HAP-1 (cell line): ENCODE data around the gene GLB1L3.

ENCODE experiments used
- DNase-seq, 2 experiments: peaks; one replicate each; pipeline ENCODE4 v3.0.0-alpha.2; 2016 to 2020; ENCODE audit warnings: low spot score in 2 of 2
- H3K27me3 ChIP-seq: fragments of 250-450 bp; sonication (Bioruptor Pico); 2 replicates; pipeline ENCODE4 v1.5.1; 2020; ENCODE audit warnings: low read depth, mild to moderate bottlenecking, moderate library complexity
- H3K36me3 ChIP-seq: fragments of 250-450 bp; sonication (Bioruptor Pico); replicated peaks from 2 replicates; pipeline ENCODE4 v1.5.1; 2020; ENCODE audit warnings: mild to moderate bottlenecking
- H3K4me1 ChIP-seq: fragments of 250-450 bp; sonication (Bioruptor Pico); 2 replicates; pipeline ENCODE4 v1.5.1; 2020; ENCODE audit warnings: mild to moderate bottlenecking
- H3K4me3 ChIP-seq: fragments of 250-450 bp; sonication (Bioruptor Pico); 2 replicates; pipeline ENCODE4 v1.5.1; 2020; ENCODE audit warnings: mild to moderate bottlenecking, moderate library complexity
- H3K9me3 ChIP-seq: fragments of 250-450 bp; sonication (Bioruptor Pico); 2 replicates; pipeline ENCODE4 v1.5.1; 2020; ENCODE audit warnings: mild to moderate bottlenecking, moderate library complexity
- in situ Hi-C: fragments of 300-500 bp; cut with MboI; formaldehyde crosslinking; loops from 3 replicates; pipeline ENCODE4 v1.14.3; 2020; ENCODE audit warnings: low sequenced_read_pairs, inconsistent platforms, mixed read lengths

GLB1L3 gene

DNA sequence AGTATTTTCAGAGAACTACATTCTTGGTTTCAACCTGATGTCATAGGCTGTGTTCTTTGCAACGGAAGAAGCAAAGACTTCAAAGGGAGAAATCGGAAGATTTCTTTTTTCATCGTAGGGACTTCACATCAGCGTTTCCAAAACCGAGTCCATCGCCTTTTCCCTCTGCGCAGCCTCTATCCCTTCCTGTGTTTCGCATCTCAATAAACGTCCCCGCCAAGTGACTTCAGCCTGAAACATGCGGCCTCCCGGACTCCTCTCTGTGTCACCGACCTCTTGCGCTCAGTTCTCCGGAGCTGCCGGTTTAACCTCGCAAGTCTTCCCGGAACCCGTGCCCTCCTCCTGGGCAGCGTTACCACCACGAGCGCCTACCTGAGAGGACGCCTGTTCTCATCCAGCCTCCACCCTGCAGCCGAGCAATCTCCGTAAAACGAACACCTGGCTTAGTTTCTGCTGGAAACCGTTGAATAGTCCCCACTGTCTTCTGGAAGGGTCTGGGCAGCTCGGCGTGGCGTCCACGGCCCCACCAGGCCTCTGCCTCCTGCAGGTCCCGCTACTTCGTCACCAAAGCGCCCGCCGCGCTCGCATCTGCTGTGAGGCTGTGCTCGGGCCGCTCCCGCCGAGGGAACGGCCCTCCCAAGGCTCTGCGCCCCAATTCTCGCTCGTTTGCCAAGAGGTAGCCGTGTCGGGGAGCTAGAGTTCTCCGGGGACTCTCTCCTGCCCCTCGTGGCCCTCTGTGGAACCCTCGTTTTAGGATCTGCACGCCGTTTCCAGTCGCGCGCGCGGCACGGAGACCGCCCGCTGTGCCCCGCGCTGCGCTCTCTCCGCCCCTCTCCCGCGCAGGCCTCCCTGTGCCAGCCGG lies at the start of gene GLB1L3:
TSS of gene GLB1L3 (plus strand) at position 846 of the 862 bp plus-strand sequence. CDS start 362 bp downstream, outside the sequence.
- H3K4me1 ChIP-seq: peaks cover 22% of the 10 kb centered on the region
- no peaks in the 10 kb centered on the region for H3K27me3 ChIP-seq
- peak within 1 kb of the TSS; percentile 53 for H3K4me3 ChIP-seq
- H3K9me3 ChIP-seq: no peaks in the 10 kb centered on the region
- DNase-seq: peak; percentile 46 to 81
- in situ Hi-C loops: no loop called here
- no peaks in the 10 kb centered on the region for H3K36me3 ChIP-seq

DNA sequence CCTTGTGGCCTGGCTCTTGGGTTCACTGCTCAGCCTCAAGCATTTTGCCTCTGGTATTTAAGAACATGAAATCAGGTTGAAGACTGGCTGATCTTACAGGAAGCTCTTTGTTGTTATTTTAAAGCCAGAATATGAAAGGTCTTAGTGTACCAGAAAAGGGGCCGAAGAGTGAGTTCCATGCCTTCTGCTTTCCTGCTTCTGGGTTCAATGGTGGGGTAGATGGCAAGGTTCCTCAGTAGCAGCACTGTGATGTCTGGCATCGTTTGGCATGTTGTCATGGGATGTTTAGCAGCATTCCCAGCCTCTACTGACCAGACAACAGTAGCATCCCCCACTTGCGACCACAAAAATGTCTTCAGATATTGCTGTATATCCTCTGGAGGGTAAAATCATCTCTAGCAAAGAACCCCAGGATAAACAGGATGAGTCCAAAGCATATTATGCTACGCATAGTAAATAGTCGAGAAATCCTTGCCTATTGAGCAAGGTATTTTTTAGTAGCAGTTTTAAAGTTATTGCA lies 49.3 kb upstream of the GLB1L3 start:
- Histone ChIP-seq H3K4me1 (peaks cover 23% of the 10 kb centered on the region), H3K9me3 (no peaks in the 10 kb centered on the region), H3K4me3 (no peak overlapping the region), H3K36me3 (peaks cover 4% of the 10 kb centered on the region), H3K27me3 (no peaks in the 10 kb centered on the region)
- in situ Hi-C loops: no loop called here
- DNase-seq: no peak

- peaks cover 4% of the 10 kb centered on the region; the same call in 1 of the 2 replicates for H3K36me3 ChIP-seq
- no peaks in the 10 kb centered on the region for H3K27me3 ChIP-seq
- in situ Hi-C loops: no loop called here
- H3K9me3 ChIP-seq: no peaks in the 10 kb centered on the region
- H3K4me3 ChIP-seq: no peak overlapping the region
- DNase-seq: no peak
- H3K4me1 ChIP-seq: peaks cover 10% of the 10 kb centered on the region
These were observed 47.6 kb upstream of the GLB1L3 start for GRCh38 chr11:134228625-134229024.

DNA sequence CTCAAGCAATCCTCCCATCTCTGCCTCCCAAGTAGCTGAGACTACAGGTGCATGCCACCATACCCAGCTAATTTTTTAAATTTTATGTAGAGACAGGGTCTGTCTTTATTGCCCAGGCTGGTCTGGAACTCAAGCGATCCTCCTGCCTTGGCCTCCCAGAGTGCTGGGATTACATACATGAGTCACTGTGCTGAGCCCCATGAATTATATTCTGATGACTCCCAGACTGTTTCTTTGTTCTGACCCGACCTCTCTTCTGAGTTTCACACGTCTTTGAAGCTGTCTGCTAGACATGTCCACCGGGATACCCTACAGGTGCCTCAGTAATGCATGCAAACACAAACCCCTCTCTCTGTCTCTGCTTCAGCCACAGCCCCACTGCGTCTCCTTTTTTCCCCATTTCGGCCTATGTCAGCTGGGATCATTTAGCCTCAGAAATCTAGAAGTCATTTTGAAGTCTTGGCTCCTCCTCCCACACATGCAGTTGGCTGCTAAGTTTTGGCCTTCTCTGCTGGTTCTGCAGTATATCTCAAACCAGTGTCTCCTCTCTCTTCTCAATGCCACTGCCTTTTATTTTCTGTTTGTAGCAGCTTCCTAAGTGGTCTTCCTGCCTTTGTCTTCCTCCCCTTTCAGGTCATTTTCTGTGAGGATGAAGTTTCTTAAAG lies 46.9 kb upstream of the GLB1L3 start:
- H3K27me3 ChIP-seq: no peaks in the 10 kb centered on the region
- H3K4me1 ChIP-seq: peaks cover 10% of the 10 kb centered on the region
- H3K4me3 ChIP-seq: no peak overlapping the region
- no peak for DNase-seq
- peaks cover 4% of the 10 kb centered on the region; the same call in 1 of the 2 replicates for H3K36me3 ChIP-seq
- in situ Hi-C loops: no loop called here
- no peaks in the 10 kb centered on the region for H3K9me3 ChIP-seq

GRCh38 chr11:134230339-134230738 lies 45.8 kb upstream of the GLB1L3 start:
- Histone ChIP-seq H3K9me3 (no peaks in the 10 kb centered on the region), H3K27me3 (no peaks in the 10 kb centered on the region), H3K36me3 (peaks cover 4% of the 10 kb centered on the region; the same call in 1 of the 2 replicates), H3K4me1 (peaks cover 10% of the 10 kb centered on the region), H3K4me3 (no peak overlapping the region)
- in situ Hi-C loops: no loop called here
- DNase-seq: no peak

DNA sequence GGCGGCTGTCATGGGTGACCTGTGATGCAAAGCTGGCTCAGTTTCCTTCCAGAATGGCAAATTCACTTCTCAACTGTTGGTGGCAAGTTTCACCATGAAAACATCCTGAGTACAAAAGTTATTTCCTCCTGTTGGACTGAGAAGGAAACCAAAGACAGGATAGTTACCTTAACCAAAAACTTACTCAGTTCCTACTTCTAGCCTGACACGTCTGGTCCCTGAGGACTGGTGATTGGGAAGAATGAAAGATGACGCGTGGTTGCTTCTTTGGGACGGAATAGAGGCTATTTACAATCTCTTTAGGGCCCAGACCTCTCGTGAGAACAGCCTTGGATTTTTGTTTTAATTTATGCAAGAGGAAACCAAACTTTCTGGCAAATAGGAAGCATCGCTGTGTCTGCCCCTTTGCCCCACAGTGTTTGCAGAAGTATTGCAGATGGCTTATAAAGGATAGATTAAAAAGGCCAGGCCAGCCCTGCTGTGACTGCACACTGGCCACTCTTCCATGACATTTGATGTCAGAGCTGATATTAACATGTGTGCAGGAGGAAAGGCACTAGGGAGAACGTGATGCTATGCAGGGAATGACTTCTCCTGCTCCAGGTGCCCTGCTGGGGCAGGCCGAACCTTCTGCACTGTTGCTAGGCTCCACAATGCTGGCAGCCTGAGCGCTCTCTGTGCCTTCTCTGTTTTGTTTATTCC lies 44.1 kb upstream of the GLB1L3 start:
- Histone ChIP-seq H3K36me3 (peaks cover 11% of the 10 kb centered on the region), H3K27me3 (no peaks in the 10 kb centered on the region), H3K9me3 (no peaks in the 10 kb centered on the region), H3K4me3 (no peak overlapping the region), H3K4me1 (0 out of 2 replicates have a peak, but pooled peaks cover 4% of the 10 kb centered on the region)
- in situ Hi-C loops: no loop called here
- no peak for DNase-seq

DNA sequence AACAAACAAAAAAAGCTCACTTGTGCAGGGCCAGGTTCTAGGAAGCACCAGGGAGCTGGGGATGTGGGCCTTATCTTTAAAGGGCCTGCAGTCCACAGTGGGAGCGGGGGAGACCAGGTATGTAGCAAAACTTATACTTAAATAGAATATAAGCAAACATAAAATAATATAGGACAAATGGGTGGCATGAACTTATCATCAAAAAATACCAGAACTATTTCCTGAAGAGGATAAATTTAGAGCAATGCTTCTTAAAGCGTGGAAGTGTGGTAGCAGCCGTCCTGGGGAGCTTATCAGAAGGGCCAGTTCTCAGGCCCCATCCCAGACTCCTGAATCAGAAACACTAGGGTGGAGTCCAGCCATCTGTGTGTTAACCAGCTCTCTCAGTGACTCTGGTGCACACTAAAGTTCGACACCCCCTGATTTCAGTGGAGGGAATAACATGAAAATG lies 42.4 kb upstream of the GLB1L3 start:
- no peak overlapping the region for H3K4me3 ChIP-seq
- in situ Hi-C loops: no loop called here
- H3K4me1 ChIP-seq: no peaks in the 10 kb centered on the region
- no peak for DNase-seq
- H3K27me3 ChIP-seq: no peaks in the 10 kb centered on the region
- no peaks in the 10 kb centered on the region for H3K9me3 ChIP-seq
- peaks cover 11% of the 10 kb centered on the region for H3K36me3 ChIP-seq

- in situ Hi-C loops: no loop called here
- H3K4me1 ChIP-seq: no peaks in the 10 kb centered on the region
- no peak for DNase-seq
- no peak overlapping the region for H3K4me3 ChIP-seq
- no peaks in the 10 kb centered on the region for H3K9me3 ChIP-seq
- no peaks in the 10 kb centered on the region for H3K27me3 ChIP-seq
- H3K36me3 ChIP-seq: peaks cover 18% of the 10 kb centered on the region
These were observed 40.8 kb upstream of the GLB1L3 start for GRCh38 chr11:134235399-134235798.

- peaks cover 22% of the 10 kb centered on the region for H3K36me3 ChIP-seq
- H3K27me3 ChIP-seq: no peaks in the 10 kb centered on the region
- no peak for DNase-seq
- H3K4me3 ChIP-seq: no peak overlapping the region
- no peaks in the 10 kb centered on the region for H3K4me1 ChIP-seq
- in situ Hi-C loops: no loop called here
- H3K9me3 ChIP-seq: no peaks in the 10 kb centered on the region
These were observed 39.2 kb upstream of the GLB1L3 start for GRCh38 chr11:134236834-134237556.

GRCh38 chr11:134237557-134237922 lies 38.6 kb upstream of the GLB1L3 start:
- Histone ChIP-seq H3K27me3 (no peaks in the 10 kb centered on the region), H3K9me3 (no peaks in the 10 kb centered on the region), H3K4me1 (no peaks in the 10 kb centered on the region), H3K4me3 (no peak overlapping the region), H3K36me3 (peaks cover 22% of the 10 kb centered on the region)
- in situ Hi-C loops: no loop called here
- no peak for DNase-seq

DNA sequence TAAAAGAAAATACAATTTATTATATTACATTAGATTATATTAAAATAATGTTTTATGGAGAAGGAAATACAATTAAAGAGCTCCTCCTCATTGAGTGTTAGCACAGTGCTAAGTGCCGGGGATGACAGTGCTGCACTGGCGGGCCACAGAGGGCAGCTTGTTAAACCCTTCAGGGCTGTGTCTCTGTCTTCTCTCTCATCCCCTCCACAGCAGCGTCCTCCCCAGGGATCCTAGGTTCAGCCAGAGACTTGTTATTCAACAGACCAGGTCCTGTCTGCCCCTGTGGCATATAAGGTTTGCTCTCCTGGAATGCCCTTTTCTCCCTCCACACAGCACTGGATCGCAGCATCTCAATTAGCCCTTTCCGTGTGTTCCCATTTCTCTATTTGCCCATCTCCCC lies 37.2 kb upstream of the GLB1L3 start:
- in situ Hi-C loops: no loop called here
- no peaks in the 10 kb centered on the region for H3K9me3 ChIP-seq
- H3K27me3 ChIP-seq: no peaks in the 10 kb centered on the region
- no peaks in the 10 kb centered on the region for H3K4me1 ChIP-seq
- no peak for DNase-seq
- peaks cover 30% of the 10 kb centered on the region for H3K36me3 ChIP-seq
- no peak overlapping the region for H3K4me3 ChIP-seq

DNA sequence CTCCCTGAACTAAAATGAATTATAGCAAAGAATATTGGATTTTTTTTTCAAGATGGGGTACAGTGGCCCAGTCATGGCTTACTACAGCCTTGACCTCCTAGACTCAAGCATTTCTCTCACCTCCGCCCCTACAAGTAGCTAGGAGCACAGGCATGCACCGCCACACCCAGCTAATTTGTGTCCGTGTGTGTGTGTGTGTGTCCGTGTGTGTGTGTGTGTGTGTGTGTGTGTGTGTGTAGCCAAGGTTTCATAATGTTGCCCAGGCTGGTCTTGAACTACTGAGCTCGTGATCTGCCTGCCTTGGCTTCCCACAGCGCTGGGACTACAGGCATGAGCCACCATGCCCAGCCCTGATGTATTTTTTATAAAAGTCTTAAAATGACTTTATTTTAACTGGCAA lies 35.6 kb upstream of the GLB1L3 start:
- Histone ChIP-seq H3K27me3 (no peaks in the 10 kb centered on the region), H3K36me3 (peaks cover 41% of the 10 kb centered on the region), H3K4me1 (no peaks in the 10 kb centered on the region), H3K4me3 (no peak overlapping the region), H3K9me3 (no peaks in the 10 kb centered on the region)
- in situ Hi-C loops: no loop called here
- no peak for DNase-seq

DNA sequence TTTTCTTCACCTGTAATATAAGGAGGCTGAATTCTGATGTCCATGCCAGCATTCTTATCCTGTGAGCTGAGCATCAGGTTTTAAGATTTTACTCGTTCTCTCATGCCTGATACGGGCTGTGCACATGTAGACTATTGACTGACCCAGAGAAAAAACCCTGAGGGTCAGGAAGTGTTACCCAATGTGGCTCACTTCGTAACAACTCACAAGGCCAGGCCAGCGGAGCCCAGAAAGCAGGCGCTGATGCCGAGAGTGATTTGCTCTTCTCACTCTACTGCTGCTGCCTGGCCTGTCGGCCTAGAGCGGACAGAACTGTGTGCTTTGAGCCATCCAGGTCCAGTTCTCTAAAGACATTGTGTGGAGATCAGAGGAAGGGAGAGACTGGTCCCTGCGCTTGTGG lies 33.8 kb upstream of the GLB1L3 start:
- no peak for DNase-seq
- no peaks in the 10 kb centered on the region for H3K27me3 ChIP-seq
- H3K36me3 ChIP-seq: peaks cover 36% of the 10 kb centered on the region
- in situ Hi-C loops: no loop called here
- H3K4me3 ChIP-seq: no peak overlapping the region
- H3K9me3 ChIP-seq: no peaks in the 10 kb centered on the region
- no peaks in the 10 kb centered on the region for H3K4me1 ChIP-seq
